Measurements from ENCODE around the gene C5. TPM values are rescaled to one million over a fixed set of nuclear protein-coding genes. Genes with fewer than 3 reads are reported as not detected.

Gene C5
- total RNA-seq, 2 donors from 2014 or later, result 3.5 to 11.1 TPM

DNA sequence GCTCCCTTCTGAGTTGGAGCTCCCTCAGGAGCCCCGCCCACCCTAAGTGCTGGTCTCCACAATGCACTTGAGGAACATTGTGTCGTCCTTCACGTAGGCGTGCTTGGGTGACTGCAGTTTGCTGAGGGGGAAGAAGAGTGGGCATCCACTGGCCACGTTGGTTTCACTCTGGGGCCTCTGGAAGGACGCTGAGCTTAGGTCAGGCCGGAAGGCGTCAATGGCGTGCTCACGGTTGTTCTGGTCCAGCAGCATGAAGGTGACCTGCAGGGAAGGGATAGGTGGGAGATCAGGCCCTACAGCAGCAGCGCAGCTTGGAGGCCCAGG, 145.1 kb downstream of the C5 start:
- 93% methylated on average over 11 of the region's 11 CpGs for WGBS
- no peaks in the 10 kb centered on the region for H3K36me3 ChIP-seq
- H3K27ac ChIP-seq, result no peak overlapping the region
- DNase-seq (ENCODE audit: low spot score), result no peak
- TF ChIP-seq POLR2A (IDR thresholded peaks at IDR 0.05) (no peak), POLR2AphosphoS5 (IDR thresholded peaks at IDR 0.05) (no peak)
- TF ChIP-seq, protein P1, sequence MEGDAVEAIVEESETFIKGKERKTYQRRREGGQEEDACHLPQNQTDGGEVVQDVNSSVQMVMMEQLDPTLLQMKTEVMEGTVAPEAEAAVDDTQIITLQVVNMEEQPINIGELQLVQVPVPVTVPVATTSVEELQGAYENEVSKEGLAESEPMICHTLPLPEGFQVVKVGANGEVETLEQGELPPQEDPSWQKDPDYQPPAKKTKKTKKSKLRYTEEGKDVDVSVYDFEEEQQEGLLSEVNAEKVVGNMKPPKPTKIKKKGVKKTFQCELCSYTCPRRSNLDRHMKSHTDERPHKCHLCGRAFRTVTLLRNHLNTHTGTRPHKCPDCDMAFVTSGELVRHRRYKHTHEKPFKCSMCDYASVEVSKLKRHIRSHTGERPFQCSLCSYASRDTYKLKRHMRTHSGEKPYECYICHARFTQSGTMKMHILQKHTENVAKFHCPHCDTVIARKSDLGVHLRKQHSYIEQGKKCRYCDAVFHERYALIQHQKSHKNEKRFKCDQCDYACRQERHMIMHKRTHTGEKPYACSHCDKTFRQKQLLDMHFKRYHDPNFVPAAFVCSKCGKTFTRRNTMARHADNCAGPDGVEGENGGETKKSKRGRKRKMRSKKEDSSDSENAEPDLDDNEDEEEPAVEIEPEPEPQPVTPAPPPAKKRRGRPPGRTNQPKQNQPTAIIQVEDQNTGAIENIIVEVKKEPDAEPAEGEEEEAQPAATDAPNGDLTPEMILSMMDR (IDR thresholded peaks at IDR 0.05), result no peak
- intact Hi-C loops (cut with DNase I), result no loop called here
- H3K27me3 ChIP-seq (replicated peaks; ENCODE audit: insufficient read depth), result no peaks in the 10 kb centered on the region
- H3K9me3 ChIP-seq, result no peaks in the 10 kb centered on the region
- no peaks in the 10 kb centered on the region for H3K4me1 ChIP-seq (replicated peaks)
- H3K4me3 ChIP-seq, result no peak overlapping the region

DNA sequence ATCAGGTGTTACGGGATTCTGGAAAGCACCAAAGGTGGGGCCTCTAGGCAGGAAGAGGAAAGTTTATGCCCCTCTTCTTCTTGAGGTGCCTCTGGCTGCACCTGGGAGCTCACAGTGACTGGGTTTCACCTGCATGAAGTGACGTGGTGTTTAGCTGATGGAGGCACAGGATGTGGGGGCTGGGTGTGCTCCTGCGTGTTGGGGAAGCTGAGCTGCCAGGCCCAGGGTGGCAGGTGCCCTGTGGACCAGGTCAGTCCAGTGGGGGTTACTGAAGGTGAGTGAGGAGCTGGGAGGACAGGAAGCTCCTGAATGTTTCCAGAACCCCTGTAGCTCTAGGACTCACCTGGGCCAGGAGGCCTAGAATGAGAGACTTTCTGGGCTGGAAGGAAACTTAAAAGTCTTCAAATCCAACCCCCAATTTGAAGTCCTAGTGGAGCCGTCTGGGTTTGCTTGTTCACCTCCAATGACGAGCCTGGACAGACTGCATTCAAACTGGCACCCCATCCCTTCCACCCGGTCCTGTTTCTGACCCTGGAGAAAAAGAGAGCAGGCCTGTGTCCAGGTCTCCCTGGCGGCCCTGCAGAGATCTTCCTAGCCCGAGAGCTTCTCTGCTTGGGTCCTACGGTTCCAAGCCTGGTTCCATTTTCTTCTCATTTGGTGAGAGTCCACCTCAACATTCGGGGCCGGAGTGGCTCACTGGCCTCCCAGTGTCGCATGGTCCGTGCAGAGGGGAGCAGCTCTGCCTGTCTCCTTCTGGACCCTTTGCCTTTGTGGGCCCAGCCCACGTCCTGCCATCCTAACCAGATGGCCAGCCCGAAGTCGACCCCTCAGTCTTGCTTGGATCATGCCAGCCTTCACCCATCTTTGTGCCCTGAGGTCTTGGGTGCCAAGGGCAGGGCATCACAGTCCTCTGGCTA, 145.8 kb downstream of the C5 start:
- TF ChIP-seq POLR2A (IDR thresholded peaks at IDR 0.05) (no peak), POLR2AphosphoS5 (IDR thresholded peaks at IDR 0.05) (no peak)
- TF ChIP-seq, protein P1 (IDR thresholded peaks at IDR 0.05), result no peak
- Histone ChIP-seq H3K36me3 (no peaks in the 10 kb centered on the region), H3K4me3 (no peak overlapping the region), H3K9me3 (no peaks in the 10 kb centered on the region), H3K4me1 (replicated peaks) (no peaks in the 10 kb centered on the region), H3K27me3 (replicated peaks; ENCODE audit: insufficient read depth) (no peaks in the 10 kb centered on the region), H3K27ac (no peak overlapping the region)
- intact Hi-C loops (cut with DNase I), result no loop called here
- WGBS, result 88% methylated on average over 15 of the region's 16 CpGs
- no peak for DNase-seq (ENCODE audit: low spot score)

DNA sequence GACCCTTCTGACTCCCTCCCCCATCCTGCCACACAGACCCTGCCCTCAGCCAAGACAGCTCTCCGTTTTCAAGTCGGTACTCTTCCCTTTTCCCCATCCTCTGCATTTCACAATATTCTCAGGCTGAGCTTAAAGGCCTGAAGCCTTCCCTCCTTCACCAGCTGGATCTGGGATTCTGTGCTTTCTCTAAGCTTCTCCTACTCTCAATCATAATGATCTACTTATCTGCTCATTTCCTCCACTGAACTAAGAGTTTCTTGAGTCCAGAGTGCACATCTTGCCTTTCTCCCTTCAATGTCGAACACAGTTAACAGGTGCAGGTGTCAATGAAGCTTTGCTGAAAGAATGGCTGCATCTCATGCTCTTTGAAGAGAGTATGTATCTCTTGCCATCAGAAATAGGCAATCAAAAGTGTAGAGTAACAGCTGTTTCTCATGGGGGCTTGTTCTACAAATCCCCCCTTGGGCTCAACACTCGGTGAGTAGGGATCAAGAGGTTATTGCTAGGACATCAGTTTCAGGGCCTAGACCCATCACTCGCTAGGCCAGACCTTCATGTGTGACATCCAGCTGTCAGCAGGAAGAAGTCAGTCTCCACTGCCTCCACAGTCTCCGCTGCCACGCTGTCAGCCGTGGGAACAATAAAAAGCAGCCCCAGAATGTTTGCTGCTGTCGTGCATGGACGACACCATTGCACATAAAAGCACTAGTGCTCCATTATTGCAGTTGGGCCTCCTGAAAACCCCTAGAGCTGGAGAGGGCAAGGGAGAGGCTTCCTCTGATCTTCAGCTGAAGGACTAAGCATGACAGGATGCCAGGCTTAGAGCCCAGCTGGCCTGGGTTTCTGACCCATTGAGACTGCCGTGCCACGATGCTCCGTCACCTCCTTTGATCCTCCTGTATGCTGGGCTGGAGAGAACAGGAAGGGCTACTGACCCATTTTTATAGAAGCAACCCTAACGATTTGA, 147.2 kb downstream of the C5 start:
- intact Hi-C loops (cut with DNase I), result no loop called here
- H3K36me3 ChIP-seq, result no peaks in the 10 kb centered on the region
- H3K9me3 ChIP-seq, result no peaks in the 10 kb centered on the region
- H3K4me1 ChIP-seq (replicated peaks), result no peaks in the 10 kb centered on the region
- no peaks in the 10 kb centered on the region for H3K27me3 ChIP-seq (replicated peaks; ENCODE audit: insufficient read depth)
- no peak overlapping the region for H3K27ac ChIP-seq
- 76% methylated on average over 14 of the region's 14 CpGs for WGBS
- TF ChIP-seq, protein P1 (IDR thresholded peaks at IDR 0.05), result no peak
- no peak overlapping the region for H3K4me3 ChIP-seq
- DNase-seq (ENCODE audit: low spot score), result no peak

Other genes starting within 250 kb of the C5 start
- 10 to 100 TPM; 30.0 to 36.3 TPM for gene PSMD5, start 207.4 kb downstream of the C5 start, total RNA-seq
- 10 to 100 TPM; 19.9 to 37.6 TPM for gene PHF19, start 173.1 kb downstream of the C5 start, total RNA-seq
- 1 to 10 TPM; 3.1 to 6.9 TPM for gene TRAF1, start 123.5 kb downstream of the C5 start, total RNA-seq
- gene CNTRL, start 24.7 kb upstream of the C5 start, total RNA-seq, result 10 to 100 TPM; 10.3 to 21.9 TPM
- 10 to 100 TPM; 42.9 TPM for gene RAB14, start 151.6 kb upstream of the C5 start, total RNA-seq
- gene GSN, start 217.9 kb upstream of the C5 start, total RNA-seq, result 100 to 1,000 TPM; 390 to 690 TPM